Measurements from ENCODE around the gene GTF2F2. TPM values are rescaled to one million over a fixed set of nuclear protein-coding genes. Genes with fewer than 3 reads are reported as not detected.

The GTF2F2 gene
- total and polyA plus RNA-seq, 9 of the 15 experiments (the other 6 are each of a cell fraction or from before 2014, with no cell fraction given) = 19.7 to 44.8 (median 32.4) TPM

GRCh38 chr13:45300190-45300985 lies 180.1 kb downstream of the GTF2F2 start (continued):
- no peak for TF ChIP-seq CTCFL (IDR thresholded peaks at IDR 0.05; ENCODE audit: borderline replicate concordance, insufficient read depth, low read depth, low read length, poor library complexity, severe bottlenecking)
- no peak for TF ChIP-seq CREB1 (IDR thresholded peaks at IDR 0.05)
- no peak for TF ChIP-seq CREB1 (CRISPR knock-in tag; IDR thresholded peaks at IDR 0.05)
- no peak for TF ChIP-seq ZNF583 (CRISPR knock-in tag; IDR thresholded peaks at IDR 0.05)
- TF ChIP-seq NR1H2 (CRISPR knock-in tag; IDR thresholded peaks at IDR 0.05) = no peak

GRCh38 chr13:45301263-45301662 lies 181.0 kb downstream of the GTF2F2 start:
- Histone ChIP-seq H3K9me3 (replicated peaks; ENCODE audit: control insufficient read depth, insufficient read depth, low read depth, low read length) (no peaks in the 10 kb centered on the region), H3K4me2 (ENCODE audit: insufficient read depth, low read length) (peak overlapping the region; percentile 46; the same call in 1 of the 2 replicates), H3K79me2 (ENCODE audit: control insufficient read depth, insufficient read depth, low read length) (no peaks in the 10 kb centered on the region), H2AFZ (ENCODE audit: low read depth, low read length) (peak overlapping the region; percentile 76), H3K36me3 (ENCODE audit: control insufficient read depth, insufficient read depth, low read length) (no peaks in the 10 kb centered on the region), H3K4me1 (replicated peaks in 1 of 2; ENCODE audit: control insufficient read depth in 2 of 2, insufficient read depth in 2 of 2, low read length in 2 of 2) (peaks cover 16 to 21% of the 10 kb centered on the region in 2 experiments; a peak in 4 of 5 replicates), H3K27me3 (ENCODE audit: control insufficient read depth in 2 of 2, insufficient read depth in 2 of 2, low read length in 2 of 2) (no peaks in the 10 kb centered on the region), H3K9me1 (ENCODE audit: control insufficient read depth, insufficient read depth, low read length) (peaks cover 2% of the 10 kb centered on the region), H3K4me3 (no peak overlapping the region), H3K27ac (ENCODE audit: extremely low read depth, low read depth, low read length) (no peak overlapping the region; the same call in 2 of the 3 replicates), H3K9ac (ENCODE audit: insufficient read depth in 1 of 2, low read depth in 2 of 2, low read length in 2 of 2) (no peak overlapping the region), H4K20me1 (replicated peaks; ENCODE audit: control insufficient read depth, insufficient read depth, low read length) (0 out of 2 replicates have a peak, but pooled peaks cover 4% of the 10 kb centered on the region)
- ATAC-seq (peak; percentile 81), DNase-seq (ENCODE audit: extremely low read depth in 1 of 4, low spot score in 3 of 4) (peak in 2 of 4 experiments; percentile 38 to 50), FAIRE-seq (peak; percentile 93)
- 6% methylated on average over 10 of the region's 11 CpGs for WGBS (ENCODE audit: insufficient coverage, low coverage, missing lambda C conversion rate)
- TF ChIP-seq BCOR (IDR thresholded peaks at IDR 0.05) (no peak), C11orf30 (IDR thresholded peaks at IDR 0.05; ENCODE audit: low read depth) (peak; percentile 40; the same call in 1 of the 2 replicates), RCOR1 (IDR thresholded peaks at IDR 0.05; ENCODE audit: borderline replicate concordance in 1 of 2, low read depth in 2 of 2, low read length in 2 of 2) (peak in 1 of 2 experiments; percentile 65; a peak in 1 of 4 replicates), CBX3 (IDR thresholded peaks at IDR 0.05; ENCODE audit: borderline replicate concordance in 1 of 2, low read length in 2 of 2) (no peak), CREM (IDR thresholded peaks at IDR 0.05; ENCODE audit: low read depth) (no peak), EGR1 (conservative IDR thresholded peaks at IDR 0.05) (peak; percentile 67), PHF21A (IDR thresholded peaks at IDR 0.05; ENCODE audit: borderline replicate concordance, low read depth) (peak; percentile 68; the same call in 1 of the 2 replicates), NFE2 (IDR thresholded peaks at IDR 0.05; ENCODE audit: low read depth) (peak; percentile 79), SMARCA4 (IDR thresholded peaks at IDR 0.05) (peak; percentile 71), DPF2 (IDR thresholded peaks at IDR 0.05) (peak; percentile 53)
- BruUV-seq (replicated peaks) = no TSS peak
- in situ Hi-C loops (cut with MboI) (no loop called here), intact Hi-C loops (cut with micrococcal nuclease) (loop anchor here (10.0 kb wide), 2 partner anchors 106 to 816 kb away; no protein-coding TSS in a partner anchor)
- ChIA-PET CTCF (ENCODE audit: low intra/inter-chr PET ratio) (no interaction called here), POLR2A (no interaction called here)
